ENCODE data around the gene STAM. TPM values are rescaled to one million over a fixed set of nuclear protein-coding genes. Genes with fewer than 3 reads are reported as not detected.

The STAM gene
- total RNA-seq, 1 donor from 2014 or later: 35.4 TPM

- Histone ChIP-seq H3K27ac (no peak overlapping the region), H3K36me3 (no peaks in the 10 kb centered on the region), H3K27me3 (no peaks in the 10 kb centered on the region), H3K4me1 (peaks cover 9% of the 10 kb centered on the region), H3K9me3 (no peaks in the 10 kb centered on the region), H3K4me3 (no peak overlapping the region)
- TF ChIP-seq CTCF (IDR thresholded peaks at IDR 0.05): no peak
- intact Hi-C loops (cut with DNase I): no loop called here
- DNase-seq (no peak), ATAC-seq (no peak)
Measured at GRCh38 chr10:17676919-17677318, 33.0 kb downstream of the STAM start.

GRCh38 chr10:17682236-17682946 lies 38.4 kb downstream of the STAM start:
- H3K27ac ChIP-seq: no peak overlapping the region
- DNase-seq: no peak

GRCh38 chr10:17683541-17683940 lies 39.6 kb downstream of the STAM start:
- DNase-seq (no peak), ATAC-seq (no peak)
- H3K27me3 ChIP-seq: no peaks in the 10 kb centered on the region
- peaks cover 7% of the 10 kb centered on the region for H3K36me3 ChIP-seq
- H3K27ac ChIP-seq: no peak overlapping the region
- H3K4me1 ChIP-seq: peaks cover 5% of the 10 kb centered on the region
- H3K9me3 ChIP-seq: no peaks in the 10 kb centered on the region
- intact Hi-C loops (cut with DNase I): no loop called here
- no peak overlapping the region for H3K4me3 ChIP-seq
- no peak for TF ChIP-seq CTCF (IDR thresholded peaks at IDR 0.05)

More at GRCh38 chr10:17682236-17682946, 38.4 kb downstream of the STAM start:
- ATAC-seq: no peak
- Histone ChIP-seq H3K9me3 (no peaks in the 10 kb centered on the region), H3K4me3 (no peak overlapping the region), H3K36me3 (no peaks in the 10 kb centered on the region), H3K4me1 (peaks cover 5% of the 10 kb centered on the region), H3K27me3 (no peaks in the 10 kb centered on the region)
- intact Hi-C loops (cut with DNase I): no loop called here
- TF ChIP-seq CTCF (IDR thresholded peaks at IDR 0.05): no peak

- intact Hi-C loops (cut with DNase I): no loop called here
- Histone ChIP-seq H3K4me1 (peaks cover 5% of the 10 kb centered on the region), H3K27ac (no peak overlapping the region), H3K27me3 (no peaks in the 10 kb centered on the region), H3K4me3 (no peak overlapping the region), H3K36me3 (peaks cover 14% of the 10 kb centered on the region), H3K9me3 (no peaks in the 10 kb centered on the region)
- ATAC-seq: no peak
- DNase-seq: no peak
- TF ChIP-seq CTCF (IDR thresholded peaks at IDR 0.05): no peak
Measured at GRCh38 chr10:17684537-17684936, 40.6 kb downstream of the STAM start.

- H3K27ac ChIP-seq: no peak overlapping the region
- no peak overlapping the region for H3K4me3 ChIP-seq
- peaks cover 22% of the 10 kb centered on the region for H3K36me3 ChIP-seq
- TF ChIP-seq CTCF (IDR thresholded peaks at IDR 0.05): no peak
- H3K4me1 ChIP-seq: peaks cover 5% of the 10 kb centered on the region
- ATAC-seq: no peak
- DNase-seq: no peak
- no peaks in the 10 kb centered on the region for H3K9me3 ChIP-seq
- intact Hi-C loops (cut with DNase I): no loop called here
- H3K27me3 ChIP-seq: no peaks in the 10 kb centered on the region
Measured at GRCh38 chr10:17685233-17685840, 41.4 kb downstream of the STAM start.

Measured in upper lobe of right lung (tissue), 1 donor.